GM12878 (cell line): ENCODE data around the gene ITGA11. TPM values are rescaled to one million over a fixed set of nuclear protein-coding genes. Genes with fewer than 3 reads are reported as not detected.

Experiments used
- ATAC-seq: fragments of 200-7000 bp; cut with Tn5 transposase; 3 replicates; pipeline ENCODE4 v1.9.1; 2020; ENCODE audit warnings: mild to moderate bottlenecking, moderate library complexity
- BruUV-seq: library from RNA; stranded (reverse); fragments of 400-500 nt; replicated peaks from 2 replicates; lab custom pipeline; 2021; lab: Mats Ljungman, UMichigan
- CTCF ChIA-PET: fragments of 300-600 bp; sonication (Branson Sonifier 250); formaldehyde crosslinking; extraction: SDS; loops from one replicate; lab custom pipeline; 2021; ENCODE audit warnings: inconsistent platforms; lab: Yijun Ruan, JAX
- POLR2A ChIA-PET: fragments of 350-600 bp; formaldehyde crosslinking; extraction: SDS; loops from one replicate; lab custom pipeline; 2021; ENCODE audit warnings: inconsistent platforms; lab: Charles Lee
- RAD21 ChIA-PET: fragments of 300-600 bp; sonication (Branson Sonifier 250); formaldehyde crosslinking; loops from one replicate; lab custom pipeline; 2023; ENCODE audit warnings: antibody characterized with exemption; ENCODE audit not compliant: unreplicated experiment; lab: Charles Lee
- SMC1A ChIA-PET: fragments of 300-600 bp; sonication (Branson Sonifier 250); formaldehyde crosslinking; loops from one replicate; lab custom pipeline; 2023; ENCODE audit not compliant: unreplicated experiment, uncharacterized antibody; lab: Charles Lee
- DNase-seq: peaks from one replicate; pipeline ENCODE4 v3.0.0-alpha.2; 2011; ENCODE audit warnings: low read depth, low spot score
- FAIRE-seq: peaks from 3 replicates; lab custom pipeline; 2011; peaks lifted over from hg19 to GRCh38; lab: Jason Lieb, UNC
- H2AFZ ChIP-seq: 2 replicates; pipeline ENCODE4 v1.6.0; 2011; ENCODE audit warnings: low read depth, low read length, control low read depth; ENCODE audit not compliant: control insufficient read depth
- H3K27ac ChIP-seq: 2 replicates; pipeline ENCODE4 v1.5.1; 2011; ENCODE audit warnings: control low read depth; ENCODE audit not compliant: control insufficient read depth, insufficient read depth
- H3K27me3 ChIP-seq, 2 experiments: replicated peaks in 1 of 2; 2 replicates each; pipeline versions ENCODE4 v1.6.0 to v1.6.1; 2011; ENCODE audit warnings: low read length in 1 of 2; ENCODE audit not compliant: control insufficient read depth in 2 of 2, insufficient read depth in 2 of 2
- H3K36me3 ChIP-seq, 2 experiments: 2 replicates each; pipeline ENCODE4 v1.5.1; 2011; ENCODE audit warnings: low read length in 1 of 2; ENCODE audit not compliant: control insufficient read depth in 2 of 2, insufficient read depth in 2 of 2
- H3K4me1 ChIP-seq: 2 replicates; pipeline ENCODE4 v1.6.1; 2011; ENCODE audit warnings: mild to moderate bottlenecking, low read length, moderate library complexity, mixed read lengths; ENCODE audit not compliant: control insufficient read depth, insufficient read depth
- H3K4me2 ChIP-seq: 2 replicates; pipeline ENCODE4 v1.6.0; 2011; ENCODE audit warnings: control low read depth; ENCODE audit not compliant: control insufficient read depth, insufficient read depth
- H3K4me3 ChIP-seq: fragments of 200-600 bp; sonication (generic); 2 replicates; pipeline ENCODE4 v1.5.1; 2016
- H3K79me2 ChIP-seq: 2 replicates; pipeline ENCODE4 v1.6.0; 2011; ENCODE audit warnings: low read length; ENCODE audit not compliant: control insufficient read depth, insufficient read depth
- H3K9ac ChIP-seq: 2 replicates; pipeline ENCODE4 v1.8.0; 2011; ENCODE audit warnings: low read length, control low read depth, mixed read lengths; ENCODE audit not compliant: control insufficient read depth, insufficient read depth
- H3K9me3 ChIP-seq: replicated peaks from 3 replicates; pipeline ENCODE4 v1.5.1; 2011; ENCODE audit warnings: mild to moderate bottlenecking, low read length; ENCODE audit not compliant: control insufficient read depth, insufficient read depth
- H4K20me1 ChIP-seq: 2 replicates; pipeline ENCODE4 v1.6.0; 2011; ENCODE audit not compliant: control insufficient read depth, insufficient read depth
- ASH2L ChIP-seq: fragments of 300-600, 200-600 bp; sonication (generic); IDR thresholded peaks from 2 replicates; pipeline ENCODE4 v1.6.1; 2017; ENCODE audit warnings: low read depth, mild to moderate bottlenecking, borderline replicate concordance
- BHLHE40 ChIP-seq, 2 experiments: fragments of 450-650 bp in 1 of 2; IDR thresholded peaks; 2 replicates each; pipeline ENCODE4 v1.6.1; 2011 to 2017; ENCODE audit warnings: low read depth in 2 of 2, borderline replicate concordance in 1 of 2, improper control_type of control experiment in 1 of 2, low read length in 1 of 2, mild to moderate bottlenecking in 1 of 2
- CHD1 ChIP-seq: IDR thresholded peaks from 2 replicates; pipeline ENCODE4 v1.6.1; 2012; ENCODE audit warnings: low read depth, low read length, improper control_type of control experiment
- CHD2 ChIP-seq: IDR thresholded peaks from 2 replicates; pipeline ENCODE4 v1.6.1; 2011; ENCODE audit warnings: low read depth, low read length, improper control_type of control experiment, borderline replicate concordance
- EED ChIP-seq: sonication (generic); IDR thresholded peaks from 2 replicates; pipeline ENCODE4 v1.6.1; 2016; ENCODE audit warnings: antibody characterized with exemption, low read depth
- GABPA ChIP-seq: IDR thresholded peaks from 2 replicates; pipeline ENCODE4 v1.6.1; 2014; ENCODE audit warnings: antibody characterized with exemption, low read depth, mild to moderate bottlenecking, inconsistent platforms
- HDAC6 ChIP-seq: fragments of 200-600 bp; sonication (generic); IDR thresholded peaks from one replicate; pipeline ENCODE4 v1.8.0; 2017; ENCODE audit warnings: antibody characterized with exemption; ENCODE audit not compliant: unreplicated experiment
- JUNB ChIP-seq: IDR thresholded peaks from 2 replicates; pipeline ENCODE4 v1.6.1; 2016; ENCODE audit warnings: antibody characterized with exemption, mild to moderate bottlenecking
- NFYA ChIP-seq: IDR thresholded peaks from 2 replicates; pipeline ENCODE4 v1.6.1; 2011; ENCODE audit warnings: low read depth, mild to moderate bottlenecking, low read length, improper control_type of control experiment, borderline replicate concordance
- NFYB ChIP-seq: IDR thresholded peaks from 2 replicates; pipeline ENCODE4 v1.6.1; 2011; ENCODE audit warnings: low read depth, mild to moderate bottlenecking, low read length, improper control_type of control experiment, moderate library complexity; ENCODE audit not compliant: insufficient read depth
- RELA ChIP-seq: fragments of 450-650 bp; IDR thresholded peaks from 2 replicates; pipeline ENCODE4 v1.8.0; 2014; ENCODE audit warnings: borderline replicate concordance; ENCODE audit not compliant: partially characterized antibody
- RUNX3 ChIP-seq: IDR thresholded peaks from 2 replicates; pipeline ENCODE4 v1.6.1; 2012; ENCODE audit warnings: low read length, inconsistent platforms
- SMAD1 ChIP-seq: fragments of 450-650 bp; IDR thresholded peaks from 2 replicates; pipeline ENCODE4 v1.6.1; 2018; ENCODE audit warnings: mild to moderate bottlenecking, low read depth; ENCODE audit not compliant: partially characterized antibody
- SUZ12 ChIP-seq: fragments of 200-600 bp; sonication (generic); IDR thresholded peaks from one replicate; pipeline ENCODE4 v1.6.1; 2018; ENCODE audit warnings: antibody characterized with exemption, mild to moderate bottlenecking; ENCODE audit not compliant: unreplicated experiment
- TCF12 ChIP-seq: IDR thresholded peaks from 2 replicates; pipeline ENCODE4 v1.6.1; 2011; ENCODE audit warnings: low read depth, mild to moderate bottlenecking, low read length
- YY1 ChIP-seq: IDR thresholded peaks from 2 replicates; pipeline ENCODE4 v1.6.1; 2011; ENCODE audit warnings: low read depth, mild to moderate bottlenecking, low read length
- whole genome bisulfite sequencing: methylation state at CpG from one replicate; pipeline ENCODE4 v1.1.6; 2016; ENCODE audit warnings: low lambda C conversion rate; ENCODE audit not compliant: insufficient replicate concordance, insufficient coverage; ENCODE audit errors: missing lambda C conversion rate; 5-methylcytosine and 5-hydroxymethylcytosine counted together
- in situ Hi-C: fragments of 300-500 bp; cut with MboI; formaldehyde crosslinking; loops from 9 replicates; pipeline ENCODE4 v1.14.3; 2018; ENCODE audit warnings: mixed read lengths
- intact Hi-C: fragments of 100-400 bp; cut with micrococcal nuclease; formaldehyde crosslinking; loops from one replicate; pipeline ENCODE4 v1.14.2; 2022; ENCODE audit not compliant: unreplicated experiment
- polyA plus RNA-seq, 11 experiments: library from polyadenylated mRNA; depleted of rRNA in 4 of 11; unstranded in 6 of 11; stranded (reverse) in 5 of 11; fragments of >200 nt; fragmentation: Nextera tagmentation in 4 of 11; fragmentation: Illumina TruSeq in 1 of 11; extraction: Ambion mirVana in 4 of 11; extraction: Trizol in 1 of 11; gene quantifications; 1 replicate in 1 of 11; 2 replicates in 10 of 11; pipeline versions ENCODE4 v1.2.1 to v1.2.3, GENCODE V29; 2011 to 2016; ENCODE audit warnings: inconsistent platforms in 2 of 11, missing spikeins in 2 of 11, low read depth in 1 of 11
- total RNA-seq, 4 experiments: library from RNA; depleted of rRNA in 3 of 4; stranded (reverse); fragments of >200 nt in 3 of 4; fragmentation: Illumina TruSeq in 1 of 4; extraction: Trizol in 1 of 4; gene quantifications; 2 replicates each; pipeline versions ENCODE4 v1.2.1 to v1.2.3, GENCODE V29; 2013 to 2021
- TF ChIP-seq, protein P1 (sequence below): fragments of 150-350 bp; IDR thresholded peaks from 2 replicates; pipeline ENCODE4 v1.6.1; 2014; ENCODE audit warnings: mild to moderate bottlenecking, low read depth, low read length
- TF ChIP-seq, protein P2 (sequence below): fragments of 450-650 bp; IDR thresholded peaks from 2 replicates; pipeline ENCODE4 v1.6.1; 2017; ENCODE audit warnings: mild to moderate bottlenecking, low read depth, inconsistent platforms; ENCODE audit not compliant: poor library complexity, severe bottlenecking
- TF ChIP-seq, protein P3 (sequence below): IDR thresholded peaks from 2 replicates; pipeline ENCODE4 v1.6.1; 2011; ENCODE audit warnings: borderline replicate concordance, low read depth, mild to moderate bottlenecking, moderate library complexity, mixed read lengths, low read length; ENCODE audit not compliant: insufficient read depth; ENCODE audit errors: extremely low read length

Gene ITGA11
- total and polyA plus RNA-seq, 10 of the 15 experiments (the other 5 are each of a cell fraction or from before 2014, with no cell fraction given) = under 0.01 to 0.36 (median 0.13) TPM; not detected in 1

DNA sequence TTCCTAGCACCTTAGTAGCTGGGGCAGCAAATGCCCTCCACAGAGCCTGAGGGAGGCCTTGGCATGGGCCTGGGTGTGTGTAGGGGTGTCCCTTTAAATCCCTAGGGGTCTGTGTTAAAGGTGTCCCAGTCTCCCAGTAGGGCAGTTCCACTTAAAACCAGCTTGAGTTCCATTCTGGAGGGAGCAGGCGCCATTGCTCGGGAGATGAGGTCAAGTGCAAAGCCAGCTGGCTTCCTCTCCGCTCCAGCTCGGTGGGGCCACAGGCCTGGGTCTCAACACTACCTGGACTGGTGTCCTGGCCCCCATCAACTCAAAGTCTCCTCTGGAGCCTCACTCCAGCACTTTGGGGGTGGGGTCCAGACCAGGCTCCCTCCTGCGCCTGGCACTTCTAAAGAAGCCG, 129.2 kb downstream of the ITGA11 start:
- in situ Hi-C loops = loop anchor here (5.0 kb wide), 1 partner anchor 240 kb away; no protein-coding TSS in a partner anchor
- RAD21 ChIA-PET = interaction anchor here (0.8 to 1.0 kb wide), 2 partner anchors 13 to 50 kb away, joined by 3 read pairs; no protein-coding TSS in a partner anchor
- no TSS peak for BruUV-seq

More for the DNA sequence above, 129.2 kb downstream of the ITGA11 start:
- ChIA-PET CTCF (interaction anchor here (6.0 kb wide), 1 partner anchor 52 kb away, joined by 114 read pairs; no protein-coding TSS in a partner anchor), POLR2A (interaction anchor here (0.6 kb wide), 2 partner anchors 17 to 51 kb away, joined by 3 to 4 read pairs; no protein-coding TSS in a partner anchor), SMC1A (no interaction called here)
- no peak for TF ChIP-seq YY1
- TF ChIP-seq HDAC6 = no peak
- no peak for TF ChIP-seq CHD2
- TF ChIP-seq EED = no peak
- TF ChIP-seq, protein P1, sequence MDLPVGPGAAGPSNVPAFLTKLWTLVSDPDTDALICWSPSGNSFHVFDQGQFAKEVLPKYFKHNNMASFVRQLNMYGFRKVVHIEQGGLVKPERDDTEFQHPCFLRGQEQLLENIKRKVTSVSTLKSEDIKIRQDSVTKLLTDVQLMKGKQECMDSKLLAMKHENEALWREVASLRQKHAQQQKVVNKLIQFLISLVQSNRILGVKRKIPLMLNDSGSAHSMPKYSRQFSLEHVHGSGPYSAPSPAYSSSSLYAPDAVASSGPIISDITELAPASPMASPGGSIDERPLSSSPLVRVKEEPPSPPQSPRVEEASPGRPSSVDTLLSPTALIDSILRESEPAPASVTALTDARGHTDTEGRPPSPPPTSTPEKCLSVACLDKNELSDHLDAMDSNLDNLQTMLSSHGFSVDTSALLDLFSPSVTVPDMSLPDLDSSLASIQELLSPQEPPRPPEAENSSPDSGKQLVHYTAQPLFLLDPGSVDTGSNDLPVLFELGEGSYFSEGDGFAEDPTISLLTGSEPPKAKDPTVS = no peak
- no peak for TF ChIP-seq CHD1
- no peak for TF ChIP-seq SMAD1
- no peak for TF ChIP-seq NFYB
- no peak for TF ChIP-seq RUNX3
- TF ChIP-seq GABPA = no peak
- no peak for TF ChIP-seq SUZ12
- no peak for TF ChIP-seq NFYA
- TF ChIP-seq JUNB = no peak
- TF ChIP-seq TCF12 = no peak
- no peak for TF ChIP-seq ASH2L
- no peak for TF ChIP-seq BHLHE40 (IDR thresholded peaks at IDR 0.05; ENCODE audit: borderline replicate concordance in 1 of 2, low read depth in 2 of 2, low read length in 1 of 2)
- TF ChIP-seq, protein P2, sequence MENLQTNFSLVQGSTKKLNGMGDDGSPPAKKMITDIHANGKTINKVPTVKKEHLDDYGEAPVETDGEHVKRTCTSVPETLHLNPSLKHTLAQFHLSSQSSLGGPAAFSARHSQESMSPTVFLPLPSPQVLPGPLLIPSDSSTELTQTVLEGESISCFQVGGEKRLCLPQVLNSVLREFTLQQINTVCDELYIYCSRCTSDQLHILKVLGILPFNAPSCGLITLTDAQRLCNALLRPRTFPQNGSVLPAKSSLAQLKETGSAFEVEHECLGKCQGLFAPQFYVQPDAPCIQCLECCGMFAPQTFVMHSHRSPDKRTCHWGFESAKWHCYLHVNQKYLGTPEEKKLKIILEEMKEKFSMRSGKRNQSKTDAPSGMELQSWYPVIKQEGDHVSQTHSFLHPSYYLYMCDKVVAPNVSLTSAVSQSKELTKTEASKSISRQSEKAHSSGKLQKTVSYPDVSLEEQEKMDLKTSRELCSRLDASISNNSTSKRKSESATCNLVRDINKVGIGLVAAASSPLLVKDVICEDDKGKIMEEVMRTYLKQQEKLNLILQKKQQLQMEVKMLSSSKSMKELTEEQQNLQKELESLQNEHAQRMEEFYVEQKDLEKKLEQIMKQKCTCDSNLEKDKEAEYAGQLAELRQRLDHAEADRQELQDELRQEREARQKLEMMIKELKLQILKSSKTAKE = no peak
- no peak for TF ChIP-seq RELA
- TF ChIP-seq, protein P3, sequence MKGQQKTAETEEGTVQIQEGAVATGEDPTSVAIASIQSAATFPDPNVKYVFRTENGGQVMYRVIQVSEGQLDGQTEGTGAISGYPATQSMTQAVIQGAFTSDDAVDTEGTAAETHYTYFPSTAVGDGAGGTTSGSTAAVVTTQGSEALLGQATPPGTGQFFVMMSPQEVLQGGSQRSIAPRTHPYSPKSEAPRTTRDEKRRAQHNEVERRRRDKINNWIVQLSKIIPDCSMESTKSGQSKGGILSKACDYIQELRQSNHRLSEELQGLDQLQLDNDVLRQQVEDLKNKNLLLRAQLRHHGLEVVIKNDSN = no peak
- H2AFZ ChIP-seq = no peak overlapping the region
- peaks cover 1% of the 10 kb centered on the region for H3K79me2 ChIP-seq
- 98% methylated on average over 6 of the region's 6 CpGs for WGBS
- intact Hi-C loops = no loop called here
- ATAC-seq (no peak), FAIRE-seq (no peak), DNase-seq (no peak)
- peaks cover 0 to 4% of the 10 kb centered on the region in 2 experiments; a peak in 1 of 4 replicates for H3K36me3 ChIP-seq
- H3K9me3 ChIP-seq = no peaks in the 10 kb centered on the region
- no peaks in the 10 kb centered on the region for H3K27me3 ChIP-seq
- no peak overlapping the region for H3K4me2 ChIP-seq
- no peak overlapping the region for H3K27ac ChIP-seq
- no peaks in the 10 kb centered on the region for H4K20me1 ChIP-seq
- no peak overlapping the region for H3K4me3 ChIP-seq
- no peak overlapping the region for H3K9ac ChIP-seq
- peaks cover 29% of the 10 kb centered on the region for H3K4me1 ChIP-seq
